HG03280 (cell line): ENCODE measurements around the gene IRX4.
A peak's percentile ranks its signal among the peaks of the same experiment; 100 is the strongest.

Experiments used
- ATAC-seq: cut with Tn5 transposase; IDR thresholded peaks from one replicate; pipeline ENCODE4 v1.9.1; 2021; ENCODE audit warnings: mild to moderate bottlenecking, moderate library complexity; ENCODE audit not compliant: unreplicated experiment

IRX4 gene

DNA sequence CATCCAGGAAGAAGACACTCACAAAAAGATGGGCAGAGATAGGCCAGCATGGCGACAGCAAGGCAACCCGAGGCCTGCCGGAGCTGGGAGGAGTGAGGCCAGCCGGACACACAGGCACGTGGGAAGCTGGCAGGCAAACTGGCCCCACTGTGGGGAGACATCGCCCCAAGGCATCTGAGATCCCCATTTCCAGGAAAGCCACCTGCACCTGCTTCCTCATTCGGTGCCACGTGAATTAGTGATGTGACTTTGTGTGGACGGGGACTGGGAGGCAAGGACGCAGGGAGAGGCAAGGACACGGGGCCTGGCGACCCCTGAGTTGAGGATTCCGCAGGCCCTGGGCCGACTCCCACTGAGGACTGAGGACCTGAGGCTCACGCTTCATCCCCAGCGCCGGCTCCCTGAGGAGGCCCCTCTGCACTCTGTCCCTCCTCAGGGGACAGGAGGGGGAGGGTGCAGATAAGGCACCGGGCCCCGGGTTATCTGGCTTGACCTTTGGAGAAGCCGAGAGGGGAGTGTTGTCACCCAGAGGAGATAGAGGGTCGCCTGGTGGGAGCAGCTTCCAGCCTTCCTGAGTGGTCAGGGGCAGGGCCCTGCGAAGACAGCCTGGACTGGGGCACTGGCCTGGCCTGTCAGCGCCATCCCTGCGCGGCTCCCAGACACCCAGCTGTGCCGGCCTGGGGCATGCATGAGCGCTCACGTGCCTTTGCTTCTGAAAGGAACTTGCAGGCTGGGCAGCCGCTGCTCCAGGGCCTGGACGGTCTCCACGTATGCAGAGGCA is 41.8 kb downstream of the IRX4 start:
- ATAC-seq: no peak

DNA sequence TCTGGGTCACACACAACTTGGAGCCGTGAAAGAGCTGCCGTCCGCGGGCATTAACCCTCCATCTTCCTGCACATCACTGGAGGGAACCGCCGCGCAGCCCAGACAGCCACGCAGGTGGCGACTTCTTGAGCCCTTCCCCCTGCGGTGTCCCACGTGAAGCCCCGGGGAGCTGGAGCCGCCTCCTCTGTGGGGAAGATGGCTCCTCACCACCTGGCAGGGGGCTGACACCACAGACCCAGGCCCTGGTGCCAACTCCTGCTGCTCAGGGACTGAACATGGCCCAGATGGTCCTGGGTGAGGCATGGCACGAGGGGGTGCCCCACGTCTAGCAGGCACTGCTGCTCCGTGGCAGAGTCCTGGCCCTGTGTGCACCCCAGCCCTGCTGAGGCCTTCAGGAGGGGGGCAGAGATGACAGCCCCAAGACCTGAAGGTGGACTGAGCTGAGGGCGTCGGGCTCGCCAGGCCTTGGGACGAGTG is 42.6 kb downstream of the IRX4 start:
- ATAC-seq: no peak

DNA sequence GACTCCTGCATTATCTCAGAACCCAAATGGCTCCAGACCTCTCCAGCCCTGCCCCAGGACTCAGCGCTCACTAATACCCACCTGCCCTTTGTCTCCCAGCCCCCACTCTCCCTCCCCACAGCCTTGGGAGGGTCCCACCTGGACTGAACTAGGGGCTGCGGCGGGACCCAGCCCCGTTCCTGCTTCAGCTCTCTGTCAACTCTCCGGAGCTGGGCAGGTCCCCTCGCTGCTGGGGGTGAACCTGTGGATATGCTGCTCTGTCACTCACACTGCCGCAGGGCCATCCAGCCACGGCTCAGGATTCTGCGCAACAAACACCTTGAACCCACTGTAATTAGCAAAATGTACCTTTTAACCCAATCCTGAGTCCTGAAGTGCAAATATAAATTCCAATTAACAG is 44.7 kb downstream of the IRX4 start:
- ATAC-seq: no peak

DNA sequence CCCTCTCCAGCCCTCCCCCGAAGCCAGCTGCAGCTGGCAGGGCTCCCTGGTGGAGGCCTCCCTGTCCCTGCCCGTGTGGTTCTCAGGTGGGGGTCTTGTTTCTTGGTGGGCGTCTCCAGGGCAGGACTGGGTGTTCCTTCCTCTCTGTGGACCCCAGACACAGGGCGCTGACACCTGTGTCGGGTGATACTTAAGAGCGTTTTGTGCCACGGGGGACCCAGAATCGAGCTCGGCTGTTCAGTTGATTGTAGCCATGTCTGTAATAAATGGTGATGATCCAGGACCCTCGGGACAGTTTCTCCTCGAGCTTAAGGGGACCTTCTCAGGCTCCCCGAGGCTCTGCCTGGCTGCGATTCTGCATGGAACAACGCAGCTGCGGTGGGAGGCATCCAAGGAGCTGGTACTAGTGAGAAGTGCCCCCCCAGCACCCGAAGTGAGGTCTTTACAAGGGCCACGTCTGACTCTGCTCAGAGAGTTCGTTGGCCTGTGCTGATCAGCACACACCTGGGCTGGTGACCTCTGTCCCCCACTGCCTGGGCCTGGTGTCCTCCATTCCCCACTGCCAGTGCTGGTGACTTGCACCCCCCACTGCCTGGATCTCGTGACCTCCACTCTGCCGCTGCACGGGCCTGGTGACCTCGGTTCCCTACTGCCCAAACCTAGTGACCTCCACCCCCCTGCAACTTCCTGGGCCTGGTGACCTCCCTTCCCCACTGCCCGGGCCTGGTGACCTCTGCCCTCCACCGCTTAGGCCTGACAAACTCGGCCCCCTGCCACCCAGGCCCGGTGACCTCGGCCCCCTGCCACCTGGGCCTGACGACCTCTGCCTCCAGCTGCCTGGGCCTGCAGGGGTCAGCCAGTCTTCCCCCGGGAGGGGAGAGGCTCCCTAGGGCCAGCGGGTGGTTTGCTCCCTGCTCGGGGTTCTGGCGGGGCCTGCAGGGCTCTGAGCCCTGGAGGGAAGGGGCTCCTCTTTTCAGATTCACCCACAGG is 45.5 kb downstream of the IRX4 start:
- ATAC-seq: no peak

DNA sequence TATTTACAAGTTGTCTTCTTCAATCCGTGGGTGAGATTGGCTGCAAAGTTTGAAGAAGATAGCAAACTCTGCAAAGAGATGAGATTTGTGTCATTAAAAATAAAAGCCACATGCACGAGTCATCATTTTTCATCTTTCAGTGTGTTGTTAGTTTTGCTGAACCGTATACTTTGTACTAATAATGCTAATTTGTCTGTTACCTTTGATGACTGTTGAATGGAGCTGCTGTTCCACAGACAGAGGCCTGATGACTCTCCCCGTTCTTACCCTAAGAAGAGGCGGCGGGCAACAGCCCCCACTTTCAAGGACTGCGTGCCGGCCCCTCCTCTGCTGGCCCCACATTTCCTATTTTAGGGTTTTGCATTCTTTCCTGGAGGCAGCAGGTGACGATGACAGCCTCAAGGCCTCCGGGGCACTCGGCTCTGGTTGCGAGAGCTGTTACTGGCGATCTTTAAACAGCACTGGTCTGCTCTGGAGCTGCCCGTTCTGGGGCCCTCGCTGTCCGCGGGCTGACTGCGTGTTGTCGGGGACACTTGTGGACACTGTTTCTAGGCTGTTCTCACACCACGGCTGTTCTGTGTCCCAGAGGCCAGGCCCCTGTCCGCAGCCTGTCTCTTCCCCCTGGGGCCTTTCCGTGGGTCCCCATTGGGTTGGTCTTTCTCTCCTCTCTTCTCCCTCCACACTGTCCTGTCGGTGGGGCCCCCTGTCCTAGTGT is 46.4 kb downstream of the IRX4 start:
- no peak for ATAC-seq

DNA sequence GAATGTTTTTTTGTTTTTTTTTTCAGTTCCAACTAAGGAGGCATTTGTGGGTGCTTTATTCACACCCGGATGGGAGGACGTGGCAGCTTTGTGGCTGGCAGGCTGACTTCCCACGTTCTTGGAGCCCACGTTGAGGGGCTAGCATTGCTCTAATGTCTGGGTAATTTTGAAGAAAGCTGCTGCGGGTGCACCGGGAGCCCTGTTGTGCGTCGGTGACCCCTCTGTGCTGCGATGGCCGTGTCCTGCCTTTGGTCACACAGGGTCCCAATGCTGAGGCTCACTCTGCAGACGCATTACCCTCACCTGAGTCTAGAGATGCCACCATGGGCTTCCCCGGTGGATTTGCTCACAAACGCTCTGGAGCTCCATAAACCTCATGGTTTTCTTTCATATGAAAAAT is 47.3 kb downstream of the IRX4 start:
- no peak for ATAC-seq

DNA sequence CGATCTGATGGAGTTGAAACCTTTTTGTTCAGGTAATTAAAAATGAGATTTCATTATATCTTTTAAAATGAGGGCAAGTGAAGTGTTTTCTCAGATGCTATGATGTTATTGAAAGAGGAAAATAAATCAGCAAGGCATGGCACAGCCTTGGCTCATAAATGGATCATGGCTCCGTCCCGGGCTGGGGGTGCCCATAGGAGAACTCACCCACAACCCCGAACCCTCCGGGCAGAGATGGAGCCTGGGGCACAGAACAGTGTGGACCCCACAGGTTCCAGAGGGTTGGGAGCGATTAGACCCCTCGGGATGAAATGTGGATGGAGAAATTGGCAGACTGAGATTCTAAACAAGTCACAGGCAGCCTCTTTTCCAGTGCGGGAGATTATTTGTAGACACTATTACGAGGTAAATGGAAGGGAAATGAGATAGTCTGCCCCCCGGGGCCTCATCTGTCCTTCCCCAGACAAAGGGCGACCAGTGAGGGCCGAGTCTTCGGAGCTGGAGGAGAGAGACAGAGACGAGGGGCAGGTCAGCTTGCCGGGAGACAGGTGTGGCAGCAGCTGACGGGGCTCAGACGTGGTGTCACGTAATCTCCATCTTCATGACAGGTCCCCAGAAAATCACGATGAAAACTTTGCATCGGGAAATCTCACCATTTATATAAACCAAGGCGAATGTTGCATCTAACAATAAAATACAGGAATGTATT is 47.9 kb downstream of the IRX4 start:
- ATAC-seq: no peak

DNA sequence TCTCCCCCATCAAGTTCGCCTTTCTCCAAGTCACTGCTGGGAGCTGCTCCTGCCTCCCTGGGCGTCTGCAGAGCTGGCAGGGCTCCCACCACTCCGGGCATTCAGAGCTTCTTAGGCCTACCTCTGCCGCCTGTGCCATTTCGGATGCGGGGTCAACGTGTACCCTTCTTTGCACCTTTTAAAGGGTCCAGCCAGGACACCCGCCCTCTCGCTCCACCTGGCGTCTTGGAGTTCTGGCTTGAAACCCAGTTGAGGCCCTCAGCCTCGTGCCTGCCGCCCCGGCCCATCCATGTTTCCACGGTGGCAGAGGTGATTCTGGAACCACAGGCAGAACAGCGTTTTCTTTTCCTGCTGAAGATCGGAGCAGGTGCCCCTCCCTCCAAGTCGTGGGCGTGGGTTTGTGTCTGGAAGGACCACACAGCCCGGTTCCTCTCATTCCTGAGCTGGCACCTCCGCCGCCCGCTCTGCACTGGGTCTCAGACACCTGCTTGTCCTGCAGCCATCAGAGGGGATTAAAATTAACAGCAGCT is 48.6 kb downstream of the IRX4 start:
- ATAC-seq: no peak

DNA sequence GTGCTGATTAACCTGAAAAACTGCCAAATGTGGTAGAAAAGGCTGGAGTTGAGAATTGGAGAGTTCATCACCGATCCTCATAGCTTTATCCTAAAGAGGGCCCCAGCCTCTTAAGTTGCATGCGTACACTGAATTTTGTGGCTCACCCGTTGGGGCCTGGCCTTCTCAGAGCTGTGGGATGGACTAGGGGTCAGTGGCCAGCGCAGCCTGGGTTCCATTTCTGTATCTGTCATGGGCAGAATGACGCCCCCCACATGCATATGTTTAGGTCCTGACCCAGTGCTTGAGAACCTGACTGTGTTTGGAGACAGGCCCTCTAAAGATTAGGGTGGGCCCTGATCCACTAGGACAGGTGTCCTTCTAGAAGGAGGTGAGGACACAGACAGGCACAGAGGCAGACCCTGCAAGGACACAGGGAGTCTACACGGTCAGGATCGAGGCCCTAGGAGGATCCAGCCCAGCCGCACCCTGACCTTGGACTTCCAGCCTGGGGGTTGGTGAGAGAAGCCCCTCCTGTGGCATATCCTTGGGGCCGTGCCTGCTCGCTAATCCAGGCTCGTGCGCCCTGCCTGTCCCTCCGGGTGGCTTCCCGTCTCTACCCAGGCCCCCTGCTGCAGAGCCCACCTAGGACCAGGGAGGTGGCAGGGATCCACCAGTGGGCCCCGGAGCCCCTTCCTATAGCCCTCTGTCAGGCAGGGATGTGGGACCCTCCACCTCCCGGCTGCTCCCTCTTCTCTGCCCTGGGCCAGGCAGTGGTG is 49.3 kb downstream of the IRX4 start:
- ATAC-seq: no peak

DNA sequence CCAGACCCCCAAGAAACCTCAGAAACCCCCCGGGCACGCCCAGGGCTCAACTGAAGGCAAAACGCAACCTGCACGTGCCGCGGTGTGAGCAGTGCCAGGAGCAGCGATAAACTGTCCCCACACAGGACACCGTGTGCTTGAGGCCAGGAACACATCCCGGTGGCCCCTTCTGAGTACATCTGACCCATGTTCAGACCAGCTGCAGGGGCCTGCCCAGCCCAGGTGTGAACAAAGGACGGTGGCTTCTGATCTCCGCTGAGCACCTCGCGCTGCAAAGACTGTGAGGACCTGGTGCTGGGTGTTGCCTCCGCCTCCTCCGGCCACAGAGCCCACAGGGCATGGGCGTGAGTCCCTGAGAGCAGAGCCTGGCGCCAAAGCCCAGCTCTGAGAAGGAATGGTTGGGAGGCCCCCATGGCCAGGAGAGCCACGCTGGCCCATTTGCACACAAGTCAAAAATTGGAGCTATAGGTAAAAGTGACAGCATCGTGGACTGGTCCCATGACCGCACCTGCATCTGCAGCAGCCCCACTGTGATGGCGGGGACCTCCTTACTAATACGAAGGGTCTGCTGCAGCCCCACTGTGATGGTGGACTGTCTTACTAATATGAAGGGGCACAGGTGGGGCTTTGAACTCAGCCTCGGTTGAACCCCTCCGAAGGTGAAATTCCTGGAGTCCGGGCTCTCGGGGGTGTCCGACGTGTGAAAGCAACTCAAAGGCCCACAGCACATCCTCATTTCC is 50.0 kb downstream of the IRX4 start:
- ATAC-seq: no peak

DNA sequence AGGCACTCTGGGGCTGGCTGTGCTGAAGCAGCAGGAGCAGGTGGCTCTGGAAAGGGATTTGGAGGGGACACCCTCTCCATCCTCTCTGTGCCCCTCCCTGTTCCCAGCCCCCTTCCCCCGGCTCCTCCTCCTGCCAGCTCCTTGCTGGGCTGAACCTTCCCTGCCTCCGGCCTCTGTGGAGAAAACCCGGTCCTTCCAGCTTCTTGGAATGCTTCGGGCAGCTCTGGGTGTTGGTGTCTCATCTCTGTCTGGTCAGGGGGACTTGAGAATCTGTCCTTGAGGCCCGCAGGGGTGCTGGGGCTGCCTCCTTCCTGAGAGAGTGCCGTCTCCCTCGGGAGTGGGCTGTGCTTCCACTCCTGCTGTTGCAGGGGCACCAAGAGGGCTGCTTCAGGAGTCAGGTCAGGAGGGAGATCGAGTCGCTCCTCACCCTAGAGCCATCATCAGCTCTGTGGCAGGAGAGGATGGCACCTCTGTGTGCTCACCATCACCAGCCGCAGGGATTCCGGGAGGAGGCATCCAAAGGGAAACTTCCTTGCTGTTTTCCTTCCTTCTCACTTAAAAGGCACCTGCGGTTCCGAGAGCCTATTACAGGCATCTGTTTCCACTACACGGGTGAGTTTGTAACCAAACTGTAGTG is 50.9 kb downstream of the IRX4 start:
- no peak for ATAC-seq

DNA sequence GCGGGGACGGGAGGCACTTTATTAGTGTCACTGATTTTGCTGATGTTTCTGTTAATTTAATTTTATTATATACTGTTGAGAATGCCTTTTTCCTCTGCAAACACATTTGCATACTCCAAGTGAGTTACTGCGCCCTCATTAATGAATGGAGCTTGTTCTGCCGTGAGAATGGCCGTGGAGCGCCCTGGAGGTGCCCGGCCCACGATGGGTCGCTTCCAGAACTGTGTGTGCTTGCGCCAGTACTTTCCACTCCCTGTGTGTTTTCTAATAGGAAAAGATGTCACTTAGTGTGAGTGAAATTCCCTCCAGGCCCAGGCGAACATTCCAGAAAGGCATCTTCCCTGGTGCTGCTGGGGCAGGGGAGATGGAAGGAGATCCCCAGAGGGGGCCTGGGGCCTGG is 51.5 kb downstream of the IRX4 start:
- no peak for ATAC-seq

DNA sequence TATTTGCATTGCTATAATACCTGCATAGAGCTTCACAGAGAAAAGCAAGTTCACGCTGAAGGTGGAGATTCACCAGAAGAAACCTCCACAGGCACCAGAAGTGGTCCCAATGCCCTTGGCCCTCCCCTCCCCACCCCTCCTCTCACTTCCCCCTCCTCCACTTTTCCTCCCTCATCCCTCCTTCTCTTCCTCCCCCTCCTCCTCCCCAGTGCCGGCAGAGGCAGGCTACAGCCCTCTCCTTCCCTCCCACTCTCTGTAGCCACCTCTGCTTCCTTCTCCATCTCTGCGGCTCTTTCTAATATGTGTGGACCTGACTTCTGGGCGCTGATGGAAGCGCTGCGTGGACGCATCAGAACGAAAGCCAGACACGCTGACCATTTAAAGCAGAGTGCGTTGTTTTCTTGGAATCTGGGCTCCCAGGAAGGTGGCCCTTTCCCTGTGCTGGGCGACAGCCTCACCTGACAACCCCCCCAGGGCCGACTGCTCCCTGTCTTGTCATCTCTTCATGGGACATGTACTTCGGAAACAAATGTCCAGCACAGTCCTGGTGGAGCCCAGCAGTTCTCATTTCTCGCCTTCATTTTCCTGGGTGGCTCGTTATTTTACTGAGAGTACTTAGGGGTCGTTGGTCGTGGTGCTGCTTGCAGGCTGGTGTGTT is 52.0 kb downstream of the IRX4 start:
- ATAC-seq: no peak

DNA sequence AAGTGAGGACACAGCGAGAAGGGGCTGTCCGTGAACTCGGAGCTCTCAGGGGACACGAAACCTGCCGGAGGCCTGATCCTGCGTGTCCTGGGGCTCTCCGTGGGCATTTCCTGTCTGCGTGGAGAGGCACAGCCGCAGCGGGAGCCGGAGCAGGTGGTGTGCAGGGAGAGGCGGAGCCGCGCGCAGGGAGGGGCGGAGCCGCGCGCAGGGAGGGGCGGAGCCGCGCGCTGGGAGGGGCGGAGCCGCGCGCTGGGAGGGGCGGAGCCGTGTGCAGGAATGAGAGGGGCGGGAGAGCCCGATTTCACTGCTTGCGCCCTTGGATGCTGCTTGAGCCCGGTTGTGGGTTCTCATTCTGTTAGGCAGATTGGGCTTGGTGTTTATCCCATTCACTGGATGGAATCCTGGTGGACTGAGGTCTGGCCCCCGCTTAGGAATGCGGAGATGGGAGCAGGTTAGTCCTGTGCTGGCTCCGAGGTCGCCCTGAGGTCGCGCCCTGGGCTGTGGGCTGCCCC is 54.8 kb downstream of the IRX4 start:
- peak; percentile 66 for ATAC-seq
